ENCODE measurements around the gene IGFBP2.
"Not testable (repeated sequence)": the region's sequence is repeated elsewhere in the genome, so short reads cannot be mapped to it uniquely, and the experiment has no call there.

The IGFBP2 gene, protein sequence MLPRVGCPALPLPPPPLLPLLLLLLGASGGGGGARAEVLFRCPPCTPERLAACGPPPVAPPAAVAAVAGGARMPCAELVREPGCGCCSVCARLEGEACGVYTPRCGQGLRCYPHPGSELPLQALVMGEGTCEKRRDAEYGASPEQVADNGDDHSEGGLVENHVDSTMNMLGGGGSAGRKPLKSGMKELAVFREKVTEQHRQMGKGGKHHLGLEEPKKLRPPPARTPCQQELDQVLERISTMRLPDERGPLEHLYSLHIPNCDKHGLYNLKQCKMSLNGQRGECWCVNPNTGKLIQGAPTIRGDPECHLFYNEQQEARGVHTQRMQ

DNA sequence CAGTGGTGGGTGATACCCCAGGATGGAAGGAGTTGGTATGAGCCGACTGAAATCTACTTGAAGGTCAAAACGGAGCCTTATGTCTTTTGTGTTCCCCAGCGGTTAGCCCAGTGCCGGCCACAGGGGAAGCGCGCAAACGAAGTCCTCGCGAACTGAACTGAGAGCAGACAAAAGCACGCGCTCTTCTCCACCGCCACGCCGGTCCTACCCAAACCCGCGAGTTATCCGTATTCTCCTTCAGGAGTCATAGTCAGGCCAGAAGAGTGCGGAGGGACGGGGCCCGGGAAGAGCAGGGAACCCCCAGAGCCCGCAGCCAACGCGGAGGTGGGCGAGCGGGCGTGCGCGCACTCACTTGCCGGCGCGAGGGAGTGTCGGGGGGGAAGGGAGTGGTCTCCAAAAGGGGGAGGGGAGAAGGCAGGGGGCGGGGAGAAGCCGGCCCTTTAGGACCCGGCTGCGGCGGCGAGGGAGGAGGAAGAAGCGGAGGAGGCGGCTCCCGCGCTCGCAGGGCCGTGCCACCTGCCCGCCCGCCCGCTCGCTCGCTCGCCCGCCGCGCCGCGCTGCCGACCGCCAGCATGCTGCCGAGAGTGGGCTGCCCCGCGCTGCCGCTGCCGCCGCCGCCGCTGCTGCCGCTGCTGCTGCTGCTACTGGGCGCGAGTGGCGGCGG, at the start of gene IGFBP2:
TSS of gene IGFBP2 (plus strand) at position 469 of the 664 bp plus-strand sequence. CDS start at position 573, 104 bp downstream.
- DNase-seq (ENCODE audit: low read depth), result peak; percentile 1

DNA sequence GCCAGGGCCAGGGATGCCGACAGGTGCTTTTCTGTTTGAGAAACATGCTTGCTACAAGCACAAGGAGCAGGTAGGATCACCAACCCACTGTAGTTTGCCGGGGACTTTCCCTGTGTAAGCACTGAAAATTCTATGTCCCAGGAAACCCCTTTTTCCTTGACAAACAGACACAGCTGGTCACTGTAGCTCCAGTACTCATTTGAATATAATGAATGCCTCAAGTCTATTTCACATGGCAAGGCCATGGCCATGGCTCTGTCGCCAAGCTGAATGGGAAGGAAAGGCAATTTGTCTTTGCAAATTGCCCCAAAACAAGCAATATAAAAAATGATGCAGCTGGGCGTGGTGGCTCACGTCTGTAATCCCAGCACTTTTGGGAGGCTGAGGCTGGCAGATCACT, 49.6 kb upstream of the IGFBP2 start:
- DNase-seq (ENCODE audit: low read depth), result no peak

DNA sequence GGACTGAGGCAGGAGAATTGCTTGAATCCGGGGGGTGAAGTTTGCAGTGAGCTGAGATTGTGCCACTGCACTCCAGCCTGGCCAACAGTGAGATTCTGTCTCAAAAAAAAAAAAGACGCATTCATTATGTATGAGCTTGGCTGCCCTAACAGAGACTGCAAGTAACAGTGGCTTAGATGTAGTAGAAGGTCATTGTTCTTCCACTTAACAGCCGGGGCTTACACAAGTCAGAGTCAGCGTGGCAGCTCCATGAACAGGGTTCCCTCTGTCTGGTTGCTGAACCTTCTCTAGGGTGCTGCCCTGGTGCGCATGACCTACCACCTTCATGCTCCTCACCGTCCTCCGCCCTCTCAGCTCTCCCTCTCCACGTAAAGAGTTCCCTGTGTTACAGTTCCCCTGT, 49.1 kb upstream of the IGFBP2 start:
- no peak for DNase-seq (ENCODE audit: low read depth)

DNA sequence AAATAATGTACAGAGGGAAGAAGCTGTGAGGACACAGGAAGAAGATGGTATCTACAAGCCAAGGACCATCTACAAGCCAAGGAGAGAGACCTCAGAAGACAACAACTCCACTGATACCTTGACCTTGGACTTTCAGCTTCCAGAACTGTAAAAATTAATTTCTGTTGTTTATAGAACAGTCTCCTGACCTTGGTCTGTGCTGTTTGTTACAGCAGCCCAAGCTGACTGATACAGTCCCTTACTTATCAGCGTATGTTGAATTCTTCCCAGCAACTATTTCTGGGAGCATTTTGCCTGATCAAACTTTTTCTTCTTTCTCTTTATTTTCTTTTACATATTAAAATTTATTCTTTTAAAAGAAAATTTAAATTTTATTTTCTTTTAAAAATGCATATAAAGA, 47.8 kb upstream of the IGFBP2 start:
- DNase-seq (ENCODE audit: low read depth), result no peak

DNA sequence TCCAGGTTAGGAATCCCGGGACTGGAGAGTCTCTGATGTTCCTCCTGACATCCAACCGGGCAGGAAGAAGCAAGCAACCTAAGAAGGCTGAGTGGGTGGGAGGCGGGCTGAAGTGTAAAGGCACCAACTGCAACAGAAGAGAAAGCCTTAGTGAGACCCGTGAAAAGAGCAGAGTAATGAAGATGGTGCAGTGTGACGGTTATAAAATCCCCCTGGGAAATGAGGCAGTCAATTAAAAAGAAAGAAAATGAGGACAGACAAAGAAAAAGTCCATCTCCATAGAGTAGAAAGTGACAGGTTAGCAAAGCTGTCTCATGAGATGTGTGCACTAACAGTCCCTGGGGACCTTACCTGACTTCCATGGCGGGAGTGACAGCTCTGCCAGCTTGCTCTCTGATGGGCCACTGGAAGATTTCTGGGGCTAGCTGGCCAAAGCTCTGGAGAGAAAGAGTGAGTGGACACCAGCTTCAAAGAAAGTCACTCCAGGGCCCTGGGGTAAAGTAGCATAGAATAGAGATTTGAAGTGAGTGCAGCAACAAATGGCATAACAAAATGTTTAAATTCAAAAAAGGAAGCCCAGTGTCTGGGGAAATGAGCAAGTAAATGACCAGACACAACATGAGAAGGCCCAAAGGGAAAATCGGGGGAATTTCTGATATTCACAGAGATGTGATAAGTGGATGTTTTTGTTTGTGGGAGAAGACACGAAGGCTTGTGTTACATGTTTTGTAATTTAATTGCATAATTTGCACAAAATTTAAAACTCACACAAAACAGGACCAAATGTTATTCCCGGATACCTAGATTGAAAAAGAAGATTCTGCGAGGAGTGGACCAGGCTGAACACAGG, 44.1 kb upstream of the IGFBP2 start:
- no peak for DNase-seq (ENCODE audit: low read depth)

DNA sequence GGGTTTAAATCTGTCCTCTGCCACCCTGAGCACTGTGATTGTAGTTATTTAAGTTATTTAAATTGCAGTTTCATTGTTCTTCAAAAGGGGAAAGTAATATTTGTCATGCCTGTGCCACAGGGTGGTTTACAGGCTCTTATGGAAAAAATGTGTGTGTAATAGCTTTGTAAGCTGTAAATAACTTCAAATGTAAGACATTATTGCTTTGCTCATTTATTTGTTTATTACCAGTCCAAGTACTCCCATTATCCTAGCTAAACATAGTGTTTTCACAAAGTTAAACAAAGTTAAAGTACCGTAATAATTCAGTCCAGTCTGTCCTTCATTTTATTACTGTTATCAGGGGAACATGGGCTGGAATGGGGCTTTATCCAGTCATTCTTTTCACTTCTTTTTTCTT, 43.4 kb upstream of the IGFBP2 start:
- DNase-seq (ENCODE audit: low read depth), result no peak

DNA sequence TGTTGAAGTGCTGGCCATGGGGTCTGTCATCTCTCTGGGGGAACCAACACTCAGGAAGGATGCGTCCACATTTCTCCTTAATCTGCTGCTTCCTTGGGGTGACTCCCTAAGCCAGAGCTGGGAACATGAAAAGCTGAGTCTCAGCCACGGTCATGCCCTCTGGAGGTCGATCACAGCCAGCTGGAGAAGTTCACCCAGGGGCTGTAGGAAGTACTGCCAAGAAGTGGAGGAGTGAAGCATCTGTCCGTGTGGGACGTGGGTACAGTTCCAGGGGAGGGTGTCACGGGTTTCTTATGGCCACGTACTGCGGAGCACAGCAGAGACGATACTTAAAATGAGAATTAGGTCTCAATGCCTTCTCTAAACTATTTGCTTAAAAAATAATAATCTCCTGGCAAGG, 42.4 kb upstream of the IGFBP2 start:
- DNase-seq (ENCODE audit: low read depth), result no peak

DNA sequence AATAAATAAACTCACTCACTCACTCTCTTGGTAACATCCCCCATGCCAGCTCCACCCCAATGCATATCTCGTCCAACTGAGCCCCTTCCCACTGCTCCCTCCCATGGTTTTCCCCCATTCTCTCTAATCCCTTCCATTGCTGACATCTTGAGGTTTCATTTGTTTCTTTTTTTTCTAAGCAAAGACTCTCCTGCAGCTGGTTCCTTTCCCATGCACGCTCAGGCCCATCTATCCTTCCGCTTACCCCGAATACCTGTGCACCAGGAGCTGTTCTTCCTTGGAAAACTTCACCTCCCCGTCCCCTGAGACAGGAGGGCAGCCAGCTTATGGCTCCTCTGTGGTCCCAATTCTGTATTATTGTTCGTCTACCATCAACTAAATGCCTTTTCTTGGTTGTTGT, 41.7 kb upstream of the IGFBP2 start:
- no peak for DNase-seq (ENCODE audit: low read depth)

DNA sequence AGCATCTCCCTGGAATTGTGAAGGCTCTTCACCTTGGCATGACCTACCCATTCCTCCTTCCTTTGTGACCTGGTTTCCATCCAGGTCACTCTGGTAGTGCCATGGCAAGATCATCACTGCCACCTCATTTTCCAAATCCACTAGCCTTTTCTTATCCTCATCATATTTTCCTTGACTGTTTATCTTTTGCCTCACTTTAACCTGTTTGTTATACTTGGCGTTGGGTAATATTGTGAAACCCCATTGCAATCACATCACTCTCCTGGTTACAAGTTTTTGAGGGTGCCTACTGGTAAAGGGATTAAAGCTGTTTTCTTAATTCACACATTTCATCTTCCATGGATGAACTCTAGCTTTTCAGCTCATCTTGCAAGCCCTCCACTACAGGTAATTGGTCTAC, 39.1 kb upstream of the IGFBP2 start:
- DNase-seq (ENCODE audit: low read depth), result no peak

DNA sequence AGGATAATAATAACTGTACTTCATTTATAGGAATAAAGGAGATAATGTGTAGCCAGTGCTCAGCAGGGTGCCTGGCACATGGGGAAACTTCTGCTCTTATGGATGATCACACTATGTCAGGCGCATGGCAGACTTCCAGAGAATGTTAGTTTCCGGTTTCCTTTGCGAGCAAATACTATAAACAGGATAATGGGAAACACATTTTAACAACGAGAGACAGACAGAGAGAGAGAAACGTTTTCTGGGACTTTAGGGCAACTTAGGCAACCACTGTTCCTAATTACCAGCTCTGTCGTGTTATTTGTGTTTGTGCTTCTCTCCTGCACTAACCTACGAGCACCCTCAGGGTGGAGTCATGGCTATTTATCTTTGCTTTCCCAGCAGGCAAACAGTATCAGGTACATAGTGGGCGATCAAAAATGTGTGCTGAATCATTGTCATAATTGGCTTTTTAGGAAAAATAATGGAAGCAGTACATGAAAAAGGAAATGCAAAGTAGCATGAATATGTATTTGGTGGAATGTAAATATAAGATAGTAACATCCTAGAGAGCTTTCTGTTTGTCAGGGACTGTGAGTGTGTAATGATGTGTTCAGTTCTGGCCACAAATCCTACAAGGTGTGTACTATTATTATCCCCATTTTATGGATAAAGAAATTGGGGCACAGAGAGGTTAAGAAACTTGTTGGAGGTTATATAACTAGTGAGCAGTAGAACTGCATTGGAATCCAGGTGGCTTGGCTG, 36.8 kb upstream of the IGFBP2 start:
- no peak for DNase-seq (ENCODE audit: low read depth)

DNA sequence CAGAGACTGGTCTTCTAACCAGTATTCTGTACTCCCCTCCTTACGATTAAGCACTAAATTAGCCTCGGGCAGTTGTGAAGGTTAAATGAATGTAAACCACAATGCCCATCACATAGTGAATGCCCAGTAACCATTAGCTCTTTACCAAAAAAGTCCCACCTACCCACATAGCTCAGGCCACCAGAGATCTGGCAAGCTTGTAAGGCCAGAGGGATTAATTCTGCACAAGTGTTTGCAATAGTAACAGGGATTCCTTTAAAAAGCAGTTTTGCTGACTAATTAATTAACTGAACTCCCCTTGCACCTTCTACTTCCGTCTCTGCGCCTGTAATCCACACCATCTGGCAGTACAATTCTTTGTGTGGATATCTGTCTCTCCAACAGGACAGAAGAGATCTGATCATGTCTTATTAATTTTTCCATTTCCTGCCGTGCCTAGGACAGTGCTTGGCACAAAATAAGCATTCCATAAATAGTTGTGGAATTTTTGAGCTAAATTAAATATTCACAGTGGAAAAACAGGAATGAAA, 36.2 kb upstream of the IGFBP2 start:
- no peak for DNase-seq (ENCODE audit: low read depth)

DNA sequence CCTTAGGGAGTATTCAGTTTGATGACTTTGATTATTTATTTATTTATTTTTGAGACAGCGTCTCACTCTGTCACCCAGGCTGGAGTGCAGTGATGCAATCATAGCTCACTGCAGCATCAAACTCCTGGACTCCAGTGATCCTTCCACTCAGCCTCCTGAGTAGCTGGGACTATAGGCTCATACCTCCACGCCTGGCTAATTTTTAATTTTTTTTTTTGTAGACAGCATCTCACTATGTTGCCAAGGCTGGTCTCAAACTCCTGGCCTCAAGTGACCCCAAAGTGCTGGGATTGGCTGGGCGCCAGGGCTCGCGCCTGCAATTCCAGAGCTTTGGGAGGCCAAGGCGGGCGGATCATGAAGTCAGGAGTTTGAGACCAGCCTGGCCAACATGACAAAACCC, 35.4 kb upstream of the IGFBP2 start:
- not testable (repeated sequence) for DNase-seq (ENCODE audit: low read depth)

DNA sequence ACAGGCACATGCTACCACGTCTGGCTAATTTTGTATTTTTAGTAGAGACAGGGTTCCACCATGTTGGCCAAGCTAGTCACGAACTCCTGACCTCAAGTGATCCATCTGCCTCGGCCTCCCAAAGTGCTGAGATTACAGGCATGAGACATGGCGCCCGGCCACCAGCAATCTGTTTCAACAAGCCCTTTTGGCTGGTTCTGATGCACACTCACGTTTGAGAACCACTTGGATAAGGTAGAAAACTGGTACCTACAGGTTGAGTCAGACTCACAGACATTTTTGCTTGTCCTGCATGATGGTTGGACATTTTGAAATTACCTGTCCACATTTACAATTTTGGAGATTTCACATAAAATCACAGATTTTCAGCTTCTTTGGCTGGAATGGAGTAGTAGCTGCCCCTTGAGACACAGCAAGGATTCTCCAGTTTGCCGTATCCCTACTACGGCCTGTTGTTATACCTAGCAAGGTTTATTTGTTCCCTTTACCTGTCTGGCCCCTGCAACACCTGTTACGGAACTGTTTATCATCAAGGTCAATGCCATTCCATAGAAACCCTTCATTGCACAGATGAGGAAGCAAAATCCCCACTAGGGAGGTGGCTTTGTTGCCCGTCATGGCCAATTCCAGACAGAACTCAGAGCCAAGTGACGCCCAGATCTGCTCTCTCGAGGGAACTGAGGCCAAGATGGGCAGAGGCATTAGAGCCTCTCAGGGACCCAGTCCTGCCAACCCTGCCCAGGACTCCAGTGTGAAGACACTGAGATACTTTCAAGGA, 31.4 kb upstream of the IGFBP2 start:
- no peak for DNase-seq (ENCODE audit: low read depth)

DNA sequence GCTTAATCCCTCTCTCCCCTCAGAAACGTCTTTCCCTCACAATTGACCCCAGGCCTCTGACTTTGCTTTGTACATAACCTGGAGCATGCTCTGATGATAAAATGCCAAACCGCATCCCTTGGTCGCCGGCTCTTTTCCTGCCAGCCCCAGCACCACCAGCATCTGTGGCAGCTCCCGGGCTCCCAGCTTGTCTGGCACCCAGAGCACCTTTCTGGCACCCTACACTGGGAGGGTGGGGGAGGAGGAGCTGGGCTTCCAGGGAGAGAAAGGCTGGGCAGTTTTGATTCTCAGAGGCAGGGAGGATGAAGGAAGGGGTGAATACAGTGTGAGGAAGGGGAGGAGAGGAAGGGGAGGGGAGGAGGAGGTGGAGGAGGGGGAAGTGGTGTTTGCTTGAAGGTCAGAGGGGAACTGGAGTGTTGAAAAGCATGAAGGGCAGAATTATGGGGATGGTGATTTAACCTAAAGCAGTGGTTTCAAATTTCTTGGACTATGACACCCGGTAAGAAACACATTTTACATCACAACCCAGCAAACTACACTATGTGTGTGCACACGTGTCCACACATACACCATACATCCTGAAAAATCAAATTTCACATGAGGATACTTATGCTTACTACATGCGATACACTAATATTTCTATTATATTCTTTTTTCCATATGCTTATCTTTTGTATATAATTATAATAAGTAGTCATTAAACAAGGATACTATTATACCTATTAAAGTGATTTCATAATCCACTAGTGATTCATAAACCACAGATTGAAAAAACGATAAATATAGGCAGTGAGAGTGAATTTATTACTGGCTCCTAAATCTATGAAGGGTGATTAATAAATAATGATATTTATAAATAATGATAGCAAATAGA, 30.0 kb upstream of the IGFBP2 start:
- DNase-seq (ENCODE audit: low read depth), result no peak

DNA sequence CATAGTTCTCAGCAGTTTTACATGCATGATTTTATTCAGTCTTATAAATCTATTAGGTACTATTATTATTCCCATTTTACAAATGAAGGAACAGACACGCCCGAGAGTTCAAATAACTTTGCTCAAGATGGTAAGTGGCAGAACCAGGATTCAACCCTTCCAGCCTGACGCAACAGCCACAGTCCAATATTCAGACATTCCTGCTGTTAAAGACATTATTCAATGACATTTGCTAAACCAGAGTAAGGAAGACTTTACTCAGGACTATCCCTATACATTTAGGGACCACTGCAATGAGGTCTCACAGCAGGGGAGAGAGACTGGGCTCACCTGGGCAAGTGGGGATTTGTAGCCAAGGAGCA, 29.4 kb upstream of the IGFBP2 start:
- DNase-seq (ENCODE audit: low read depth), result no peak

DNA sequence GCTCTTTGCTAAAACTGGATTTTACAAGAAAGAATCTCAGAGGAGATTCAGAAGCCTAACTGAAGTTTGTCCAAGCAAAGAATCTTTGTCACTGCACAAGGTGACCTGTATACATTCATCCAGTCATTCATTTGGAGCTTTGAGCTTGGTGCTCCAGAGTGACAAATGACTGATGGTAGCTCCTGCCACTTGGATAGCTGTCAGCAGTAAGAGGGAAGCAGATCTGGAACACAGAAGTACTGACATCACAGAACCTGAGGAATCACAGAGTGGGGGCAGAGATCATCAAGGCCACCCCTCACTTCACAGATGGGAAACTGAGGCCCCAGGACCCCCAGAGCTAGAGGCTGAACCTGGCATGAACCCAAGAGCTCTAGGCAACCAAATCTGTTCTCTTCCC, 28.8 kb upstream of the IGFBP2 start:
- DNase-seq (ENCODE audit: low read depth), result no peak

DNA sequence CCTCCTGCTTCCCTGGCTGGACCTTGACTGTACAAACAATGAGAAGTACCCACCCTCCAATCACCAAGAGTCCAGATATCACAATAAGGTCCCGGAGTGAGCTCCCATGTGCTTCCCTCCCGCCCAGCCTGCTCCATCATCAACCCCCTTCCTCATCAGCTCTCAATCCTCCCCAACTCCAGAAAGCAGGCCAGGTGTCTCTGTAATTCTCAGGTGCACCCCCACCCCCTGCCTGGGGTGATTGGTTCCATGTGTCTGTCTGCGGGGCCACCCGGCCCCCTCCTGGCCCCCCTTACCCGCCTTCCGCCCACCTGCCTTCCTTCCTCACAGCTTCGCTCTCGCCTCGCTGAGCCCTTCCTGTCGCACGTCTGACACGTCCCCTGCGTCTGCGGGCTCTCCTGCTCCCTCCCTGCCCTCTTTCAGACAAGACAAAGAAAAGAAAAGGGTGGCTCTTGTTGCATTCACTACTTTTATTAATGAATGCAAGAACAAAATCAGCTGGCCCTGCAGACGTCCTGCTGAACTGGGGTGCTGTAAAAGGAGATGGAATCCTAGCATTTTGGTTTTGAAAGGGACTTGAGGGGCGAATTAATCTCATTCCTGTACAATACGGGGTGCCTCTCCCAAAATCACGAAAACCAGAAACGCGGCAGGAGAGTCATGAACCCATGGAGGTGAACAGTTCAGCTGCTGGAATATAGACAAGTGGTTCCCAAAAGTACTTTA, 26.5 kb upstream of the IGFBP2 start:
- DNase-seq (ENCODE audit: low read depth), result peak; percentile 33

DNA sequence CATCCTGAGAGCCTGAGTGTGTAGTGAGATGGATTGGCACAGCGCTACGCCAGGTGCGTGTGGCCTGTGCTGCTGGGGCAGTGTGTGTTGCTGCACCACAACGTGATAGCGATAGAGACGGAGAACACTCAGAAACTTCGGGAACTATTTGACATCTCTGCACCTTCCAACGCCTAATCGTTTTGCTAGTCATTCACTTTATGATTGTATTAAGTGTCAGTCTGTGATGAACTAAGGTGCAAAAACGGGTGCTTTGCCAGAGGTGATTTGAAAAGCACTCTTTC, 26.0 kb upstream of the IGFBP2 start:
- no peak for DNase-seq (ENCODE audit: low read depth)

DNA sequence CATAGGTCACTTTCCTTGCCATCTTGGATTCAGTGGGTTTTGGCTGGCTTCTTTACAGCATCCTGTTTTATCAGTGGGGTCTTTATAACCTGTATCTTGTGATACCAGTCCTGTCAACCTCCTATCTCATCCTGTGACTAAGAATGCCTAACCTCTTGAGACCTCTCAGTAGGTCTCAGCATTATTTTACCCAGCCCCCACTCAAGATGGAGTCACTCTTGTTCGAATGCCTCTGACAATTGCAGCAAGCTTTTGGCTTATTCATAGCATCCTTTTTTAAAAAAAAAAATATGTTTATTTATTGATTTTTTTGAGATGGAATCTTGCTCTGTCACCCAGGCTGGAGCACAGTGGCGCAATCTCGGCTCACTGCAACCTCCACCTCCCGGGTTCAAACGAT, 24.7 kb upstream of the IGFBP2 start:
- DNase-seq (ENCODE audit: low read depth), result no peak
